Measurements from ENCODE around the gene PARD3. TPM values are rescaled to one million over a fixed set of nuclear protein-coding genes. Genes with fewer than 3 reads are reported as not detected.
A peak's percentile ranks its signal among the peaks of the same experiment; 100 is the strongest.

The PARD3 gene
- total RNA-seq, 1 donor from 2014 or later, result 26.0 TPM

DNA sequence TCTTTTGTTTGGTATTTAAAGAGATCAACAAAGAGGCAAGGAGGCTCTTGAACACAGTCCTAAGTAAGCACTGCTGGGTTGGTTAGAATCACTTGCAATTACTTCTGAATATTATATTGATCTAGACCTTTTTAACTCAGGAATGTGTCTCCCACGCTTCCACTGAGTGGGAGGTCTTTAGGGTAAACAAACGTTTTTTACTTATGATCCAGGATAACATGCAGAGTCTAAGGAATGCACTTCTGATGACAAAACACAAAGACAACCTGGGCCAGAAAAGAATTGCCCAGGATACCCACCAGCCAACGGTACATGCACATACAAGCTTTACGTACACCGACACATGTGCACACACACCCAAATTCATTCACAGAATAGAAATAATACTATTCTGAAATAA, 626.9 kb downstream of the PARD3 start:
- Mint-ChIP-seq H3K4me3 (ENCODE audit: unreplicated experiment) (no peak overlapping the region), H3K27ac (ENCODE audit: unreplicated experiment) (no peak overlapping the region), H3K4me1 (ENCODE audit: low read depth) (peaks cover 37% of the 10 kb centered on the region), H3K9me3 (ENCODE audit: low read depth) (no peaks in the 10 kb centered on the region), H3K27me3 (ENCODE audit: low read depth) (no peaks in the 10 kb centered on the region), H3K36me3 (ENCODE audit: low read depth) (no peaks in the 10 kb centered on the region)
- TF ChIP-seq, protein P1, sequence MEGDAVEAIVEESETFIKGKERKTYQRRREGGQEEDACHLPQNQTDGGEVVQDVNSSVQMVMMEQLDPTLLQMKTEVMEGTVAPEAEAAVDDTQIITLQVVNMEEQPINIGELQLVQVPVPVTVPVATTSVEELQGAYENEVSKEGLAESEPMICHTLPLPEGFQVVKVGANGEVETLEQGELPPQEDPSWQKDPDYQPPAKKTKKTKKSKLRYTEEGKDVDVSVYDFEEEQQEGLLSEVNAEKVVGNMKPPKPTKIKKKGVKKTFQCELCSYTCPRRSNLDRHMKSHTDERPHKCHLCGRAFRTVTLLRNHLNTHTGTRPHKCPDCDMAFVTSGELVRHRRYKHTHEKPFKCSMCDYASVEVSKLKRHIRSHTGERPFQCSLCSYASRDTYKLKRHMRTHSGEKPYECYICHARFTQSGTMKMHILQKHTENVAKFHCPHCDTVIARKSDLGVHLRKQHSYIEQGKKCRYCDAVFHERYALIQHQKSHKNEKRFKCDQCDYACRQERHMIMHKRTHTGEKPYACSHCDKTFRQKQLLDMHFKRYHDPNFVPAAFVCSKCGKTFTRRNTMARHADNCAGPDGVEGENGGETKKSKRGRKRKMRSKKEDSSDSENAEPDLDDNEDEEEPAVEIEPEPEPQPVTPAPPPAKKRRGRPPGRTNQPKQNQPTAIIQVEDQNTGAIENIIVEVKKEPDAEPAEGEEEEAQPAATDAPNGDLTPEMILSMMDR (IDR thresholded peaks at IDR 0.05), result no peak
- no peak for DNase-seq (ENCODE audit: low spot score)

DNA sequence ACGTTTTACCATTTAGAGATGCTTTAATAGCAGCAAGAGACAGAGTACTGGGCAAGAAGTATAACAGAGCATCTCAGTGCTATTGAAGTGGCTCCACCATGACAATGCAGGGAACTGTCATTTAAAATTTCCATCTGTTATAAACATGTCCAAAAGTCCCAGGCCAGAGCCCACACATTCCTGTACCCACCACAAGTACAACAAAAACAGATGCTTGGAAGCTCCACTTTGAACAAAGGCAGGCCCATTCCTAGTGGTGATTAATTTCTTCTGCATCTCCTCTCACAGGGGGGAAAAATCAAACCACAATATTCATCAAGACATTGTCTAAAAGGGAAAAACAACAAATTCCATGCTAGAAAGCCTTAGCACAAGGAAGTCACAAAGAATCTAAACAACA, 627.9 kb downstream of the PARD3 start:
- Mint-ChIP-seq H3K36me3 (ENCODE audit: low read depth) (no peaks in the 10 kb centered on the region), H3K9me3 (ENCODE audit: low read depth) (no peaks in the 10 kb centered on the region), H3K27me3 (ENCODE audit: low read depth) (no peaks in the 10 kb centered on the region), H3K27ac (ENCODE audit: unreplicated experiment) (no peak overlapping the region), H3K4me3 (ENCODE audit: unreplicated experiment) (no peak overlapping the region), H3K4me1 (ENCODE audit: low read depth) (peaks cover 37% of the 10 kb centered on the region)
- TF ChIP-seq, protein P1 (IDR thresholded peaks at IDR 0.05), result no peak
- no peak for DNase-seq (ENCODE audit: low spot score)

DNA sequence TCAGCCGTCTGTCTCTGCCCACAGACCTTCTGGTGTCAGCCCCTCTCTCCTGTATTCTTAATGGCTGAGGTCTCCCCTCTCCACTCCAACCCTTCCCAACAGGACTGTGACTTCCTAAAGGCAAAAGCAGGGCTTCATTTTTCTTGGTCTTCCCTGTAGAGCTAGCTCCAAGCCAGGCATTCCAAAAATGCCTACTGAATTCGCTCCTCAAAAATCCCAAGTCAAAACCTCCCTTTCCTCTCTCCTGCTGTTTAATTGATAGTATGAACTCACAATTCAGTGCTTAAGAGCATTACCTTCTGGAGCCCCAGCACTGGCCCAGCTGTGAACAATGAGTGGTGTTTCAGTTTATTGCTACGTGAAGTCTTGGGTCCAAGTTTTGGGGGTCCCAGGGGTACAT, 628.4 kb downstream of the PARD3 start:
- H3K27ac Mint-ChIP-seq (ENCODE audit: unreplicated experiment), result peak overlapping the region; percentile 24
- peaks cover 41% of the 10 kb centered on the region for H3K4me1 Mint-ChIP-seq (ENCODE audit: low read depth)
- no peaks in the 10 kb centered on the region for H3K36me3 Mint-ChIP-seq (ENCODE audit: low read depth)
- no peaks in the 10 kb centered on the region for H3K27me3 Mint-ChIP-seq (ENCODE audit: low read depth)
- H3K4me3 Mint-ChIP-seq (ENCODE audit: unreplicated experiment), result no peak overlapping the region
- no peak for DNase-seq (ENCODE audit: low spot score)
- no peaks in the 10 kb centered on the region for H3K9me3 Mint-ChIP-seq (ENCODE audit: low read depth)
- TF ChIP-seq, protein P1 (IDR thresholded peaks at IDR 0.05), result no peak

DNA sequence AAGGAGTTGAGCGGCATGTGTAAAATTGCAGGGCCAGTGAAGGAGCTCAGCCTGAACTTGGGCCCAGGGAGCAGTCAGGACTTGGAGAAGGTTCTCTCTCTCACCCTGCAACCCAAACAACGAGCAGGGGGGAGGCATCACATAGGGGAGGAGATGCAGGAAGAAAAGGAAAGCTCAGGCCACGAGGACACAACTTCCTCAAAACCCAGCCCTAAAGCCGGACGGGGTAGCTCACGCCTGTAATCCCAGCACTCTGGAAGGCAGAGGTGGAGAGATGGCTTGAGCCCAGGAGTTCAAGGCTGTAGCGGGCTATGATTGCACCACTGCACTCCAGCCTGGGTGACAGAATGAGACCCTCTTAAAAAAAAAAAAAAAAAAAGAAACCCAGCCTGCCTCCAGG, 629.1 kb downstream of the PARD3 start:
- H3K27me3 Mint-ChIP-seq (ENCODE audit: low read depth), result no peaks in the 10 kb centered on the region
- peaks cover 40% of the 10 kb centered on the region for H3K4me1 Mint-ChIP-seq (ENCODE audit: low read depth)
- H3K4me3 Mint-ChIP-seq (ENCODE audit: unreplicated experiment), result no peak overlapping the region
- H3K9me3 Mint-ChIP-seq (ENCODE audit: low read depth), result no peaks in the 10 kb centered on the region
- DNase-seq (ENCODE audit: low spot score), result no peak
- H3K36me3 Mint-ChIP-seq (ENCODE audit: low read depth), result no peaks in the 10 kb centered on the region
- TF ChIP-seq, protein P1 (IDR thresholded peaks at IDR 0.05), result no peak
- H3K27ac Mint-ChIP-seq (ENCODE audit: unreplicated experiment), result no peak overlapping the region

DNA sequence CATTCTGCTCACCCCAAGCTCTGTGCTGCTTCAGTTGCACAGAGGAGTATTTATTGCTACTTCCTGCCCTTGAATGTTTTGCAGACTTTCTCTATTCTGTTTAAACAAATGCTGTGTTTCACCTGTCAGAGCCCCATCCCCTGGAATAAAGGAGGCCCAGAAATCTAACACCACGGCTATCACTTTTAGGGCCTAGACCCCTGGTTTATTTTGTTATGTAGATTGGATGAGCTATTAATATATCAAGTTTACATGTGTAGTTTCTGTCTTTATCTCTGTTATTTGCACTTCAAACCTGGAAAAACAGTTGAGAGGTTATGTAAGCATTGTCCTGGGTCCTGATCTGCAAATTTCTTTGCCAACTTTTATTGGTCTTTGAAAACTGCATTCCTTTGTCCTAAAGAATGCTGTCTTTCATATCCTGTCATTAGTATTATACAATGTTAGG, 630.1 kb downstream of the PARD3 start:
- no peaks in the 10 kb centered on the region for H3K36me3 Mint-ChIP-seq (ENCODE audit: low read depth)
- no peak for DNase-seq (ENCODE audit: low spot score)
- no peaks in the 10 kb centered on the region for H3K9me3 Mint-ChIP-seq (ENCODE audit: low read depth)
- peaks cover 38% of the 10 kb centered on the region for H3K4me1 Mint-ChIP-seq (ENCODE audit: low read depth)
- TF ChIP-seq, protein P1 (IDR thresholded peaks at IDR 0.05), result no peak
- no peak overlapping the region for H3K27ac Mint-ChIP-seq (ENCODE audit: unreplicated experiment)
- no peak overlapping the region for H3K4me3 Mint-ChIP-seq (ENCODE audit: unreplicated experiment)
- no peaks in the 10 kb centered on the region for H3K27me3 Mint-ChIP-seq (ENCODE audit: low read depth)

All from chondrocyte (in vitro differentiated cells).